ENCODE data around the gene P3H1.
"Not testable (repeated sequence)": the region's sequence is repeated elsewhere in the genome, so short reads cannot be mapped to it uniquely, and the experiment has no call there.

Gene P3H1

DNA sequence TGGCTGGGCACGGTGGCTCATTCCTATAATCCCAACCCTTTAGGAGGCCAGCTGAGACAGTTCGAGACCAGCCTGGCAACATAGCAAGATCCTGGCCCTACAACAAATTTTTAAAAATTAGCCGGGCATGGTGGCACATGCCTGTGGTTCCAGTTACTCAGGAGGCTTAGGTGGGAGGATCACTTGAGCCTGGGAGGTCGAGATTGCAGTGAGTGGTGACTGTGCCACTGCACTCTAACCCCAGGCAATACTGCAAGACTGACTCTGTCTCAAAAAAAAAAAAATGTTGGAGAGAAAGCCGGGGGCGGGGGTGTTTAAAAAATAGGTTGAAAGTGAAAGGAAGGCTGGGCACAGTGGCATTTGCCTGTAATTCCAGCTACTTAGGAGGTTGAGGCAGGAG lies 43.3 kb downstream of the P3H1 start:
- DNase-seq: no peak

DNA sequence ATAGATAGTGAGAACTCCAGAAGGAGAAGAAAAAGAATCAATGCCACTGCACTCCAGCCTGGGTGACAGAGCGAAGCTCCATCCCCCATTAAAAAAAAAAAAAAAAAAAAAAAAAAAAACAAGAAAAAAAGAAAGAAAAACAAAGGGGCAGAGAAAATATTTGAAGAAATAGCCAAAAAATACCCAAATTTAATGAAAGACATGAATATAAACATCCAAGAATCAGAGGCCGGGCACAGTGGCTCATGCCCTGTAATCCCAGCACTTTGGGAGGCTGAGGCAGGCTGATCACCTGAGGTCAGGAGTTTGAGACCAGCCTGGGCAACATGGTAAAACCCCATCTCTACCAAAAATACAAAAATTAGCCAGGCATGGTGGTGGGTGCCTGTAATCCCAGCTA lies 44.4 kb downstream of the P3H1 start:
- not testable (repeated sequence) for DNase-seq

DNA sequence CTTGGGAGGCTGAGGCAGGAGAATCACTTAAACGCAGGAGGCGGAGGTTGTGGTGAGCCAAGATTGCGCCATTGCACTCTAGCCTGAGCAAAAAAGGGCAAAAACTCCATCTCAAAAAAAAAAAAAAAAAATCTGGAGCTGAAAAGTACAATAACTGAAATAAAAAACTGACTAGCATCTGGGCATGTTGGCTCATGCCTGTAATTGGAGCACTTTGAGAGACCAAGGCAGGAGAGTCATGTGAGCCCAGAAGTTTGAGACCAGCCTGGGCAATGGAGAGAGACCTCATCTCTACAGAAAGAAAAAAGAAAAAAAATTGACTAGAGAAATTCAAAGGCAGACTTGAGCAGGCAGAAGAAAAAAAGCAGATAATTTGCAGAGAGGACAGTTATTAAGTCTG lies 44.9 kb downstream of the P3H1 start:
- DNase-seq: no peak

DNA sequence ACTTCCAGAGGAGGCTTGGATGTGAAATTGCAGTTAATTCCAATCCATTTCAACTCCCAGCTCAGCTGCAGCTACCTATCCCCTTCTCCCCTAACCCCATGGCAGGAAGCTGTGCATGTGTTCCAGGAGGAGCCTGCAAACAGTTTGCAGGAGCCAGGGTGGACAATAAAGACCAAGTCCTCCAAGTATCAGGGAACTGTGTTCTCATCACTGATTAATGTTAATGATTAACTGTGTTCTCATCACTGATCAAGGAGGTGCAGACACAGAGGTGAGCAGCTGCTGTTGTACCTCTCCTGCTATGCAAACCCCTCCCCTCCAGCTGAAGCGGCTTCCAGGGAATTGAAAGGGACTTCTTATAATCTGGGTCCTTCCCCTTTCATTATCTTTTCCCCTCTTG lies 46.0 kb downstream of the P3H1 start:
- DNase-seq: no peak

DNA sequence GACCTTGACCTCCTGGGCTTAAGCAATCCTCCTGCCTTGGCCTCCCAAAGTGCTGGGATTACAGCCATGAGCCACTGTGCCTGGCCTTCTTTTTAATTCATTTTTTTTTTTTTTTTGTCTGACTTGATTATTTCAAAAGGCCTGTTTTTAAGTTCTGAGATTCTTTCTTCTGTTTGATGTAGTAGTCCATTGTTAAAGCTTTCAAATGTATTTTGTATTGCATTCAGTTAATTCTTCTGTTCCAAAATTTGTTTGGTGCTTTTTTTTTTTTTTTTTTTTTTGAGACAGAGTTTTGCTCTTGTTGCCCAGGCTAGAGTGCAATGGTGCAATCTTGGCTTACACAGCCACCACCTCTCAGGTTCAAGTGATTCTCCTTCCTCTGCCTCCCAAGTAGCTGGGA lies 52.4 kb downstream of the P3H1 start:
- not testable (repeated sequence) for DNase-seq

DNA sequence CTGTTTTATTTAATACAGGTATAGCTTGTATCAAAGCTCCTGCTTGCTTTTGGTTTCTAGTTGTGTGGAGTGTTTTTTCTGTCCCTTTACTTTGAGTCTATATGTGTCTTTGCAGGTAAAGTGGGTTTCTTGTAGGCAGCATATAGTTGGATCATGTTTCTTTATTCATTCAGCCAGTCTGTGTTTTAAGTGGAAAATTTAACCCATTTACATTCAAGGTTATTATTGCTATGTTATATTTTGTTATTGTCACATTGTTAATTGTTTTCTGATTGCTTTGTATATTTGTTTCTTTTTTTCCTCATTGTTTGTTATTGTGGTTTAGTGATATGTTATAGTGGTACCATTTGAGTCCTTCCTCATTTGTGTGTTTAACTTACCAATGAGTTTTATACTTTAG lies 53.5 kb downstream of the P3H1 start:
- no peak for DNase-seq

DNA sequence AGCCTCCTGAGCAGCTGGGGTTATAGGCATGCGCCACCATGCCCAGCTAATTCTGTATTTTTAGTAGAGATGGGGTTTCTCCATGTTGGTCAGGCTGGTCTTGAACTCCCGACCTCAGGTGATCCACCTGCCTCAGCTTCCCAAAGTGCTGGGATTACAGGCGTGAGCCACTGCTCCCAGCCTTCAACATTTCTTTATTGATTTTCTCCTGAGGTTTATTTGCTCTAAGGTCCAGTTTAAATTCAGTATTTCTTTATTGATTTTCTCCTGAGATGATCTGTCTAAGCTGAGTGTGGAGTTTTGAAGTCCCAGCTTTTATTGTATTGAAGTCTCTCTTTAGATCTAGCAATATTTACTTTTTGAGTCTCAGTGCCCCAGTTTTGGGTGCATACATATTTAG lies 54.0 kb downstream of the P3H1 start:
- not testable (repeated sequence) for DNase-seq

DNA sequence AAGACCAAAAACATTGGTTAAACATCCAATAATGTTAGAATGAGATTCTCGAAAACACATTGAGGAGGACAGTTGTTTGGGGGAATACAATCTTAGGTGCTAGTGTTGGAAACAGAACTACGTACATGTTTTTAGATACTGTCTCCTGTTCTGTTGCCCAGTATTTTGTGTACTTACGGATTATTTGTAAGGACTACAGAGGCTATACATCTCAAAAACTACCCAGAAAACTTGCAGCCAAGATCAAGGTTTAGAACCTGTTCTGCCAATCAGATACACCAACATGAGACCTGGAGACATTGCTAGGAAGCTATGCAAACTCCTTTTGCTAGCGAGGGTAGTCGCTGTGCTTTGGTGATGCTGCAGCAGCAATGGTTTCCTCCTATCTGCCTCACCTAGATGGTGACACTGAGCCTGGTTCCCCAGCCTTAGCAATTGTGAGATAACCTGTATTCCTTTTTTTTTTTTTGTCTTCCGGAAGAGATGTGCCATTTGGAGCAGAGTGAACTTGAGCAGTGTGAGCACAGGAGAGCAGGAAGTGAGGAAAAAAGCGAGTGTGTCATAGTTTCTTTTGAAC lies 62.9 kb downstream of the P3H1 start:
- DNase-seq: no peak

DNA sequence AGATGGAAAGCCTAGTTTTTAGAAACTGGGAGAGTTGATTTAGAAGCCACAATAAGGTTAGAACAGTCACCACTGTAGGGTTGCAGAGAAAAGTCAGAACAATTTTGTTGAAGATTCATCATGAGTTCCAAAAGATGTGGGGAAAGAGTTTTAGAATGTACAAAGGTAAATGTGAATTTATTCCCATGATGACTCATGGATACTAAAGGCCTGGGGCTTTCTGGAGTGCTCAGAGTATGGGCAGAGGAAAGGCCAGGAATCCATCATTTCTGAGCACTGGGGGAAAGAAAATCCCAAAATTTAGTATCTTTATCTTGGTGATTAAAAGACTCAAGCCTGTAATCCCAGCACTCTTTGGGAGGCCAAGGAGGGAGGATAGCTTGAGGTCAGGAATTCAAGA lies 66.8 kb downstream of the P3H1 start:
- DNase-seq: no peak

DNA sequence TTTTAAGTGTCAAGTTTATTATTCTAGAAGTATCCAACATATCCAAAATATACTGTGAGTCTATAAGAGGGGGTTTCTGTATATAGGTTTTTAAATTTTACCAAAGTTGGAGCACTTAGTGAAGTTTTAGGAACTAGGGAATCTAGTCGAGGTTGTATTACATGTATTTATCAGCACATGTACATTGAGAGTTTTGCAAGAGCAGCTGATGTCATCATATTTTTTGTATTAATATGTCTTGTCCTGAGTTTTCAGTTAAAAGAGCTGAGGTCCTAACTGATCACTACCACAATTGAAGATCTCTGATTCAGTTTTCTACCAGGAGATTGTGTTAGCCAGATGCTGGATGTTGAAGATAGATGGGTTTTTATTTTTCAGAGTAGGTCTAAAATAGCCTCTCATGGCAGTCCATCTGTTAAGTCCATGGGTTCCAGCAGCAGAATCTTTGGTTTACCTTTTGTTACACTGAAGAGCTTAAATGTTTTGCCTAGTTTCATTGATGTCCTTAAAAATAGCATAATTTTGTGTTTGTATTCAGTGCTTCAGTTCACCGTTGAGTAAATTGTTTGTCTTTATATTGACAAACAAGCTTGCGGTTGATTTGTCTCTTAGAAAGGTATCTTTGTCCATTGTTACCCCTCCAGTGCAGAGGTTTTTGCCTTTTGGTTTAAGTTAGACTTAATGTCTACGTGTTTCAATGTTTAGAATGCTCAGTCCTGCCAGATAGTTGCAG lies 68.6 kb downstream of the P3H1 start:
- DNase-seq: no peak

Measured in cortex of kidney (tissue), 1 donor.